LNCAP (cell line): ENCODE data around the gene KLHL42.

ENCODE experiments used
- CTCF ChIP-seq: fragments of 450-650 bp; IDR thresholded peaks from 2 replicates; pipeline ENCODE4 v1.5.1; 2017; ENCODE audit warnings: mild to moderate bottlenecking

The KLHL42 gene

GRCh38 chr12:27822076-27822712, 42.2 kb downstream of the KLHL42 start:
- no peak for TF ChIP-seq CTCF

GRCh38 chr12:27823038-27823437, 43.0 kb downstream of the KLHL42 start:
- no peak for TF ChIP-seq CTCF

- TF ChIP-seq CTCF = no peak
Measured at GRCh38 chr12:27824126-27824842, 44.3 kb downstream of the KLHL42 start.

GRCh38 chr12:27826076-27826475, 46.0 kb downstream of the KLHL42 start:
- no peak for TF ChIP-seq CTCF

GRCh38 chr12:27828196-27828595, 48.2 kb downstream of the KLHL42 start:
- no peak for TF ChIP-seq CTCF

GRCh38 chr12:27838543-27839185, 58.6 kb downstream of the KLHL42 start:
- no peak for TF ChIP-seq CTCF

- TF ChIP-seq CTCF = peak; percentile 80
Measured at GRCh38 chr12:27840229-27840999, 60.4 kb downstream of the KLHL42 start.
